ENCODE results near the gene NRG4.
"Not testable (repeated sequence)": the region's sequence is repeated elsewhere in the genome, so short reads cannot be mapped to it uniquely, and the experiment has no call there.

The NRG4 gene

DNA sequence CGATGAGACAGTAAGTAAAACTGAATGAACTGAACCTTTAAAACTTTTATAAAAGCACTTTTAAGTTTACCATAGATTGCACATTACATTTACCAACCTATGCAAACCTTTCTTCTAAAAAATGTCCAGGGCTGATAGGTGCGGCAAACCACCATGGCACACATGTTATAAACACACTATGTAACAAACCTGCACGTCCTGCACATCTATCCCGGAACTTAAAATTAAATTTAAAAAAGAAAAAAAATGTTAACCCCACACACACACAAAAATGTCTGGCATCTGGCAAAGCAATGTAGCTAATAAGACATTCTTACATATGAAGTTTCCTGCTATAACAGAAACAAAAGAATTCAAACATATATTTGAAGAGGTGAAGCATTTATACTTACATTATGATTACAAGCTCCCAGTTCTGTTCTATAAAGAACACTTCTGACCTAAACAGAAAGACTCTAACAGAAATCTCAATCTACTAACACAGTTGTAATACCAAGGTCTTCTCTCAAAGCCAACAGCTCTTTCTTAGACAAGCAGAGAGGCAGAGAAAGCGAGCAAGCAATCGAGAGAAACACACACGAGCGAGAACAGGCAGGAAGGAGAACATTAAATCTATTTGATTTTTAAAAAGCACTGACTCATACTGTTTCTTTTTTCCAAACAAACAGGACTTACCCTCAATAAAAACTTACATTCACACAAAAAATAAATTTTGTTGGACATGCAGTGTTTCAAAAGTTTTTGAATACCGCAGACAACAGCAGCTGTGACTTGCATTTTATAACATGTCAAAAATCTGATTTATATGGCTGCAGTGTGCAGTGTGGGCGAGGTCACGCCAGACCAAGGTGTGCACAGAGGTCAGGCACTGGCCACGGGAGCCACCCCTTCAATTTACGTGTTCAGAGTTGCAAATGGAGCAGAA is at the start of gene NRG4:
Gene NRG4 (minus strand): TSS at position 798 of the 925 bp plus-strand sequence. CDS start 1,194 bp downstream, outside the sequence.
- DNase-seq: no peak

- no peak for DNase-seq
These were observed 49.5 kb upstream of the NRG4 start for GRCh38 chr15:76061700-76062099.

DNA sequence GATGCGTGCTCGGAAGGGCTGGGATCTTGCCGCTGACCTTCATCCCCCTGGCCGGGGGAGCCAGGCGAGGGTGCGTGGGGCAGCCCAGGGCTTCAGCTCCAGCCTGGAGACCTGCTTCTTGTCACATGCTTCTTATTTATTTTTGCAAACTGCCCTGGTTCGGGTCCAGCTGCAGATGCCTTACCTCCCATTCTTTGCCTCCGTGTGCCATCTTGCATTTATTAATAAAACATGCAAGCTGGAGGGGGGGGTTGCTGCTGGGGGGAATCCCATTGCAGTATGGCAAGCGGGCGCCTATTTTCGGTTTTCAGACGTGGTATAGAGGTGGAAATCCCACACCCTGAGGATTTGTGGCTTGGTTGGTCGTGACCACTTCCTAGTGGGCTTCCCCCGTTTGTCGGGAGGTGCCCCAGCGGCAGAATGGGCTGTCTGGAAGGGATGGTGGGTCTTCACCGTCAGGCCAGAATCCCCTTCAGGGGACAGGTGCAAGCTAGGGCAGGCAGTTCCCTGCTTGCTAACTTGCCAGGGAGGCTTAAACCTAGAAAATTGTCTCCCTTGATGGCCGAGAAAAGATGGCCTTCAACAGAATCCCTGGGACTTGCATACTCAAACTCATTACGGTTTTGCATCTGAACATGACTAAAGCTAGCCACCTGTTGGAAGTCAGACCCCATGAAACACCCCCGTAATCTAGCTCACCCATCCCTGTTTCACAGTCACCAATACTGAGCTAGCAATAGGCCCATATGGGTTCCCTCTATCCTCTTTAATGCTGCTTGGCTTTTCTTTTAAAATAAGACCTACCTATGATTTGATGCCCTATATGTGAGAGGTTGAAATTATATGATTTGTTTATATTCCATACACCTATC is 48.1 kb upstream of the NRG4 start:
- peak; percentile 39 for DNase-seq

DNA sequence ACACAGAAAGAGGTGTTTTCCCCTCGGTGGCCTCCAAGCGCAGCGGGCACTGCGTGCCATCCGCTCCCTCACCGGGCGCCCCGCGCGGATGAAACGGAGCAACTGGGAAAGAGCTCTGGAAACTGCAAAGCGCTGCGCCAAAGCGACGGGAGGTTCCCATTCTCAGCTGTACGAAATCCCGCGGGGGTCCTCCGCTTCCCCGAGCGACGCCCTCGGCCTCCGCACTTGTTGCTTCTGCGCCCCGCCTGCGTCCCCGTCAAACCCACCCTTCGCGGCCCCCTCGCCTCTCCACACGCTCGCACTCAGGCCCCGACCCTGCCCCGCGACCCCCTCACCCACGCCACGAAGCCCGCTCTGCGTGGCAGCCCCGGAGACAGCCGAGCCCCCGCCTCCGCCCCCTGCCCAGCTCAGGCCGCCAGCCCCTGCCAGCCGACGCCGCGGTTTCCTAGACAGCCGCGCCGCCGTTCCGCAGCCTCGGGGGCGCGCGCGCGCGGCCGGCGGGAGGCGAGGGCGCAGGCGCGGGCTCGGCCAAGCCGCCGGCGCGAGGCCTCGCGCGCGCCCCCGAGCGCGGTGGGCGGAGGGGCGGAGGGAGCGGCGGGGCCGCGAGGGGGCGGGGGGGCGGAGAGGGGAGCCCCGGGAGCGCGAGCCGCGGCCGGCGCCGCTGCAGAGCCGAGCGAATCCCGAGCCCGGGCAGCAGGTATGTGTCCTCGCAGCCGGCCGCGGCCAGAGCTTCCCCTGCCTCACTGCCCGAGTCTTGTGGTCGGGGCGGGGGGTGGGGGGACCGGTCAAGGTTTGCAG is 47.3 kb upstream of the NRG4 start, which contains the start of gene TMEM266:
Gene TMEM266 (plus strand): TSS at position 666 of the 798 bp plus-strand sequence. CDS start 74,279 bp downstream, outside the sequence.
- peak; percentile 19 for DNase-seq

DNA sequence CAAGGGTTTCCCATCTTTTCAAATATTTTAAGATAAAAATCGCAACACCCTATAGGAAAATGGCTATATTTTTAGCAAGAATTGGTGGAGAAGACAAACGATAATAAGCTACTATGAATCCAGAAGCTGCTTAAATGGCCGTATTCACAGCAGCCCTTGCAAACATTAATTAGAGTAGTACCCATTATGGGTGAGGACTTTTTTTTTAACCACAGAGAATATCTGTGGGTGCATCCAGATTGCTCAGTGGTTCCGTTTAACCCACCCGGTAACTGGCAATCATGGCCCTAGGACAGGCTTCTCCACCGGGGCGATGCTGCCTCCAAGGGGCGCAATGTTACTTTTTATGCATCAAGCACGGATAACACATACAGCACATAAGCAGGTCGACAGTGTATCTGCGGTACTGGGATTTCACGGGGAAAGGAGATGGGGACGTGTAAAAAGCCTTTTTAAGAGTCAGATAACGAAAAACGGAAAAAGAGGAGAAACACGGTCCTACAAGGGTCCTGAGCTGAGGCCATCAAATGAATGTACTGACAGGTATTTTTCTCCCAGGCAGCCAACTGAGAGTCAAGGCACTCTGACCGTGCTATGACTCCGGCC is 46.6 kb upstream of the NRG4 start:
- DNase-seq: no peak

DNA sequence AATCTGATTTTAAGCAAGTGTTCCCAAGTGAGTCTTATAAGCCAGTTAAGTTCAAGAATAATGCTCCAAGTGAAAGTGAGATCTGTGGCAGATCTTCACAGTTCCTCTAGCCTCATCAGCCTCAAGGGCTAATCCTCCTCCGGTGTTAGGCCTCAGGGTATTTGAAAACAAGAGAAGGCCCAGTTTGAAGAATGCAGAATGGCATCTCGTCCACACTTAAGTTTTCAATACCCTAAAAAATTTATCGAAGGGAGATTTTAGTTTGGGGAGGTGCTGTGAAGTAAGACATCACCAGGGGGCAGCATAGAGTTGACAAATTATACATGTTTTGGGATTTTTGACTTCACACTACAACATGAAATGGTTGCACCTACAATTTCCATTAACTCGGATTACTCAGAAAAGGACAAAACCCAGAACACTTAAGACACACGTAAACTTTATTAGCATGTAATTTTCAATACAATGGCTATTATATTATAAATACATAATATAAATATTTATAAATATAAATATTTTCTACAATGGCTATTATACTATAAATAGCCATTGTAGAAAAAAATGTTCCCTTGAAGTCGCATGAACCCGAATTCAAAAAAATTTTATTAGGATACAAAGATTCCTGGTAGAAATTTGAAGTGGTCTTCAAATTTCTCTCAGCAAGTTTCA is 45.2 kb upstream of the NRG4 start:
- DNase-seq: peak; percentile 50

DNA sequence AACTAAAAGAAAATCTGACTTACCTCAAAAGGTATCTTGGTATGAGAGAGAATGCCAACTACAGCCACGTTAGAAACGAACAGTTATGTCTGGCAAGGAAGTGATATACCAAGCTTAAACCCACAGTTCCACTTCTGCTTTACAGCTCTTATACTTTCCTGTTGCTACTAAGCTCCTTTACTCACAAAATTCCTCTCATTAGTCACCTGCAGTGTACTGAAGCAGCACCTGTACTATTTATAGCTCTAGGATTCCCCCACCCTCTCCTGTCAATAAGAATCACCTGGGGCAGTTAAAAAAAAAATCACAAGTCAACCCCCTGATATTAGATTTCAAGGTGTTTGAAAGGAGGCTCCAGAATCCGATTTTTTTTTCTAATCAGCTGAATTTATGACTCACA is 44.7 kb upstream of the NRG4 start:
- DNase-seq: no peak

DNA sequence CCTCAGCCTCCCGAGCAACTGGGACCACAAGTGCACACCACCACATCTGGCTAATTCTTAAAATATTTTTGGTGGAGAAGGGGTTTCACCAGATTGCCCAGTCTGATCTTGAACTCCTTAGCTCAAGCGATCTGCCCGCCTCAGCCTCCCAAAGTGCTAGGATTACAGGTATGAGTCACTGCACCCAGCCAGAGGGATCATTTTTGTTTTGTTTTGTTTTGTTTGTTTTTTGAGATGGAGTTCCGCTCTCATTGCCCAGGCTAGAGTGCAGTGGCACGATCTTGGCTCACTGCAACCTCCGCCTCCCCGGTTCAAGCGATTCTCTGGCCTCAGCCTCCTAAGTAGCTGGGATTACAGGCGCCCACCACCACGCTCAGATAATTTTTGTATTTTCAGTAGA is 42.0 kb upstream of the NRG4 start:
- DNase-seq: not testable (repeated sequence)

DNA sequence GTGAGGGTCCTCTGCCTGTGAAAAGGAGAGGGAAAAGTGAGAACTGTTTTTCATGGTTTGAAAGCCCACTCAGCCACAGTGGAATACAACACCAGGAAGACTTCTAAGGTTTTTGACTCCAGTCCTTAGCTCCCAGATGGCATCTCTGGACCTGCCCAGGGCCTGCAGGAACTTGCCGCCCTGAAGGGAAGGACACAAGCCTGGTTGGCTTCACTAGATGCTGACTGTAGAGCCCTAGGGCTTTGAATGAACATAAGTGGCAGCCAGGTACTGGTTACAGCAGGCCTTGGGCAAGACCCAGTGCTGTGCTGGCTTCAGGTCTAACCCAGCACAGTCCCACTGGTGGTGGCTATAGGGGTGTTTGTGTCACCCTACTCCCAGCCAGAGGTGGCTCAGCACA is 26.3 kb upstream of the NRG4 start:
- no peak for DNase-seq

DNA sequence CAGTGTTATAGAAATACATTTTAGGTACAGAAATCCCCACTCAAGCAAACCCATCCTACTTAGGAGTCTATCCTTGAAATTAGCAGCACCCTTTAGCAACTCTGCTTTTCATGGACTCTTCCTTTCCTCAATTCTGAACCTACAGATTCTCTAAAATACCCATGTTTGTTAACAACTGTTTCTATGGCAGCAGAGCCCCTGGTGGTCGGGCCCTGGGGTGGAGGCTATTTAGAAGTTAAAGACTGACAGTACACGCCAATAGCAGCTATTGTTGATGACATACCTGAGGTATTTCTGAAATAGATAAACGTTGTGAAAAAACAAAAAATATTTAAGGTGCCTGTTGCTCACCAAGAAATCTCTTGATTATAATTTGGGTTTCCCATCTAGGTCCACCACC is 23.4 kb upstream of the NRG4 start:
- DNase-seq: no peak

- DNase-seq: no peak
These were observed 21.9 kb upstream of the NRG4 start for GRCh38 chr15:76034111-76034510.

GRCh38 chr15:76033438-76033837 is 21.2 kb upstream of the NRG4 start:
- no peak for DNase-seq

- no peak for DNase-seq
These were observed 19.8 kb upstream of the NRG4 start for GRCh38 chr15:76032046-76032445.

DNA sequence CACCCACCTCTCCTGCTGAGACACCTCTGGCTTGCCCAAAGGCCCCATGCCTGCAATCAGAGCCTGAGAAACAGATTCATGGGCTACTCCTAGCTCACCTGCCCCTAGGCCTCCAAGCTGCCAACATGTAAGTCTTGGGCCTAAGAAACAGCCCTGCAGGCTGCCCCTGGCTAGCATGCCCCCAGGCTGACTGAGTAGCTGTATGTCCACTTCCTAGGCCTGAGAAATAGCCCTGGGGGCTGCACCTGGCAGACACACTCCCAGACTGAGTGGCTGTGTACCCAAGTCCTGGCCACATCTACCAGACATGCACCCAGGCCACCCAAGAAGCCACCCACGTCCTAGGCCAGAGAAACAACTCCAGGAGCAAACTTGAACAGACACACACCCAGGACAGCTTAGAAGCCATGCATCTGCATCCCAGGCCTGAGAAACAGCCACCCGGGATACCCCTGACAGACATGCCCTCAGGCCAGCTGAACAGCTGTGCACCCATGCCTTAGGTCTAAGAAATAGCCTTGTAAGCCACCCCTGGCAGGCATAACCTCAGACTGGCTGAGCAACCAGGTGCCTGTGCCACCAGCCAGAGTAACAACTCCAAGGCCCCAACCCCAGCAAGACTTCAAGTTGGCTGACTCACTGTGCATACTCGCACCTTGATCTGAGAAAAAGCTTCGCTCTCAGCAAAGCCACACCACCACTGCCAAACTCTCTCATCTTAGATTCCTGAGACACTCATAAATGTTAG is 12.0 kb upstream of the NRG4 start:
- no peak for DNase-seq

DNA sequence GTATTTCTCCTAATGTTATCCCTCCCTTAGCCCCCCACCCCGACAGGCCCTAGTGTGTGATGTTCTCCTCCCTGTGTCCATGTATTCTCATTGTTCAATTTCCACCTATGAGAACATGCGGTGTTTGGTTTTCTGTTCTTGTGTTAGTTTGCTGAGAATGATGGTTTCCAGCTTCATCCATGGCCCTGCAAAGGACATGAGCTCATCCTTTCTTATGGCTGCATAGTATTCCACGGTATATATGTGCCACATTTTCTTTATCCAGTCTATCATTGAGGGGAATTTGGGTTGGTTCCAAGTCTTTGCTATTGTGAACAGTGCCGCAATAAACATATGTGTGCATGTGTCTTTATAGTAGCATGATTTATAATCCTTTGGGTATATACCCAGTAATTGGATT is 1.2 kb upstream of the NRG4 start:
- DNase-seq: not testable (repeated sequence)

DNA sequence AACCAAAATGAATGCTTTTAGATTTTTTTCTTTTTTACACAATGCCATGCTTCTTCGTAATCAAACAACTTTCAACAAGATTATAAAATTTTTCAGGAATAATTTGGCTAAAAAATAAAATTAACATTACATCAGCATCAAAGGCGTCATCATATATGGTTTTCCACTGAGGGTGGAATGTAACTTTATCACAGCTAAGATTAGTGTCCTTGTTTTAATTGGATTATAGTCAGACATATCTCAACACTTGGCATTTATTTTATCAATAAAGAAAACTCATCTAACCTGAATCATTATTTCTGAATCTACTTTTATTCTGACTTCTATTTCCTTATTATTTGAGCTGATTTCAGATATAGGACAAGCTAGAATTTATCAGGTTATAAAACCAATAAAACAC is 1.6 kb downstream of the NRG4 start:
- DNase-seq: no peak

DNA sequence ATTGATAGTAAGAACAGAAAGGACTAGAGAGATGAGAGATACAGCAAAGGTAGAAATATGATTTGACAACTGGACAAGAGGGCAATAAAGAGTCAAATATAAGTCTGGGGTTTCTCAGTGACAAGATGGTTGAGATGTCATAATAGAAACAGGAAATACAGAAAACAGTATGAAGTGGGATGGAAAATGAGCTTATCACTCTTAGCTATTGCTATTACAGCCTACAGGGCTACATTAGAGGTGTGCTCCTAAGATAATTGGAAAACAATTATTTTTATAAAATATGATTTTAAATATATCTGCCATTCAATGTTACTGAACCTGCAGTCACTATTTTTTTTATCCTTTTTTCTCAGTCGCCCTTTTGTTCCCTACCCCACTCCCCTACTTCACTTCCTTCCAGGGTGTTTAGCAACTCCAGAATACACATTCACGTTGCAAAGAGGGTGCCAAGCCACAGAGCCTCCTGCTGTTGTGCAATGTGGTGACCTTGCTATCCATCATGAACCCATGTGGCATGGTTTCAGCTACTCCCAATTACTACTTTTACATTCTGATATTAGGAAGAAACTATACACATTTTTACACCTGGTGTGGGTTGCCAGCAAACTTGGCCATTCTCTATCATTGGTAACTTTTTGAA is 6.0 kb downstream of the NRG4 start:
- DNase-seq: no peak

- no peak for DNase-seq
These were observed 8.9 kb downstream of the NRG4 start for GRCh38 chr15:76003364-76003763.

GRCh38 chr15:75995611-75996010 is 16.6 kb downstream of the NRG4 start:
- no peak for DNase-seq

DNA sequence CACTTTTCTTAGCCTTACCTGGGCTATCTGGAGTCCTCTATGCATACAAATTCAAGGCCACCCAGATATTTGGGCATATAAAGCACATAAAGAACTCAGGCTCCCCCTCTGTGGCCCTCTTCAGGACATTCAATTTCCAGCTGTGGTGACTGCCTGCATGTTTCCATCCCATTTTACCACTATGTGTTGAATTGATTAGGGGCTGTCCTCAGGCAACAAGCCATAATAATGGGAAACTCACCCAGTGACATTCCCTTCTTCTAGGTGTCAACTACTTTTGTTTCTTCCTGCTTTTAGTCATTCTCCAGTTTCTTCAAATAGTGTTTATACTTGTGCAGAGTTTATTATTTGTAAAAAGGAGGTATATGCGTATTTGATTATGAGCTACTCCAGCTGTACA is 18.0 kb downstream of the NRG4 start:
- no peak for DNase-seq

GRCh38 chr15:75992897-75993296 is 19.3 kb downstream of the NRG4 start:
- no peak for DNase-seq
